Skeletal muscle satellite cell (primary cell): ENCODE data around the gene C2.

Experiments used
- H3K27me3 ChIP-seq: 2 replicates; pipeline ENCODE4 v1.7.0; 2013; ENCODE audit warnings: low read length; ENCODE audit not compliant: control insufficient read depth, insufficient read depth
- H3K36me3 ChIP-seq: 2 replicates; pipeline ENCODE4 v1.7.0; 2013; ENCODE audit warnings: mild to moderate bottlenecking, control low read depth, low read length; ENCODE audit not compliant: insufficient read depth
- H3K4me1 ChIP-seq: 2 replicates; pipeline ENCODE4 v1.7.0; 2013; ENCODE audit warnings: low read length; ENCODE audit not compliant: control insufficient read depth, insufficient read depth
- H3K4me2 ChIP-seq: 2 replicates; pipeline ENCODE4 v1.7.0; 2013; ENCODE audit warnings: mild to moderate bottlenecking, low read length
- H3K4me3 ChIP-seq: 2 replicates; pipeline ENCODE4 v1.7.0; 2013; ENCODE audit warnings: low read length
- H3K9ac ChIP-seq: 2 replicates; pipeline ENCODE4 v1.7.0; 2013; ENCODE audit warnings: mild to moderate bottlenecking, low read depth, low read length, moderate library complexity
- H3K9me3 ChIP-seq: replicated peaks from 2 replicates; pipeline ENCODE4 v1.7.0; 2013; ENCODE audit warnings: mild to moderate bottlenecking, control low read depth, low read length

The C2 gene

GRCh38 chr6:31965700-31966099 lies 38.2 kb downstream of the C2 start:
- Histone ChIP-seq H3K36me3 (peaks cover 80% of the 10 kb centered on the region), H3K9me3 (no peaks in the 10 kb centered on the region), H3K9ac (no peak overlapping the region), H3K27me3 (no peaks in the 10 kb centered on the region), H3K4me3 (no peak overlapping the region), H3K4me1 (peaks cover 10% of the 10 kb centered on the region), H3K4me2 (no peak overlapping the region)

GRCh38 chr6:31966506-31966905 lies 39.0 kb downstream of the C2 start:
- Histone ChIP-seq H3K9me3 (no peaks in the 10 kb centered on the region), H3K36me3 (peaks cover 72% of the 10 kb centered on the region), H3K4me3 (no peak overlapping the region), H3K9ac (no peak overlapping the region), H3K27me3 (no peaks in the 10 kb centered on the region), H3K4me1 (peaks cover 19% of the 10 kb centered on the region), H3K4me2 (no peak overlapping the region)

GRCh38 chr6:31966997-31967925 lies 39.7 kb downstream of the C2 start:
- no peaks in the 10 kb centered on the region for H3K27me3 ChIP-seq
- peaks cover 65% of the 10 kb centered on the region for H3K36me3 ChIP-seq
- no peak overlapping the region for H3K4me2 ChIP-seq
- no peak overlapping the region for H3K4me3 ChIP-seq
- no peaks in the 10 kb centered on the region for H3K9me3 ChIP-seq
- peaks cover 19% of the 10 kb centered on the region for H3K4me1 ChIP-seq
- no peak overlapping the region for H3K9ac ChIP-seq

- H3K4me2 ChIP-seq, result no peak overlapping the region
- H3K4me3 ChIP-seq, result no peak overlapping the region
- peaks cover 58% of the 10 kb centered on the region for H3K36me3 ChIP-seq
- H3K4me1 ChIP-seq, result peaks cover 21% of the 10 kb centered on the region
- H3K27me3 ChIP-seq, result no peaks in the 10 kb centered on the region
- H3K9me3 ChIP-seq, result no peaks in the 10 kb centered on the region
- H3K9ac ChIP-seq, result no peak overlapping the region
Observed at GRCh38 chr6:31967926-31968320, 40.4 kb downstream of the C2 start.

- H3K4me1 ChIP-seq, result peaks cover 25% of the 10 kb centered on the region
- H3K4me2 ChIP-seq, result no peak overlapping the region
- no peak overlapping the region for H3K4me3 ChIP-seq
- no peaks in the 10 kb centered on the region for H3K9me3 ChIP-seq
- H3K27me3 ChIP-seq, result no peaks in the 10 kb centered on the region
- no peak overlapping the region for H3K9ac ChIP-seq
- peaks cover 57% of the 10 kb centered on the region for H3K36me3 ChIP-seq
Observed at GRCh38 chr6:31968326-31968725, 40.8 kb downstream of the C2 start.

- H3K9ac ChIP-seq, result no peak overlapping the region
- no peaks in the 10 kb centered on the region for H3K9me3 ChIP-seq
- no peak overlapping the region for H3K4me3 ChIP-seq
- H3K4me1 ChIP-seq, result peaks cover 28% of the 10 kb centered on the region
- H3K4me2 ChIP-seq, result no peak overlapping the region
- no peaks in the 10 kb centered on the region for H3K27me3 ChIP-seq
- H3K36me3 ChIP-seq, result peaks cover 49% of the 10 kb centered on the region
Observed at GRCh38 chr6:31968791-31969711, 41.5 kb downstream of the C2 start.

GRCh38 chr6:31969712-31970603 lies 42.4 kb downstream of the C2 start:
- no peaks in the 10 kb centered on the region for H3K9me3 ChIP-seq
- peak overlapping the region; percentile 93 for H3K9ac ChIP-seq
- peak overlapping the region; percentile 91 for H3K4me3 ChIP-seq
- H3K27me3 ChIP-seq, result no peaks in the 10 kb centered on the region
- H3K4me1 ChIP-seq, result peaks cover 28% of the 10 kb centered on the region
- peaks cover 44% of the 10 kb centered on the region for H3K36me3 ChIP-seq
- peak overlapping the region; percentile 95 for H3K4me2 ChIP-seq

- H3K4me2 ChIP-seq, result peak overlapping the region; percentile 95
- H3K27me3 ChIP-seq, result no peaks in the 10 kb centered on the region
- H3K36me3 ChIP-seq, result peaks cover 44% of the 10 kb centered on the region
- H3K9me3 ChIP-seq, result no peaks in the 10 kb centered on the region
- H3K4me1 ChIP-seq, result peaks cover 28% of the 10 kb centered on the region
- H3K4me3 ChIP-seq, result peak overlapping the region; percentile 91
- peak overlapping the region; percentile 93 for H3K9ac ChIP-seq
Observed at GRCh38 chr6:31970604-31971271, 43.2 kb downstream of the C2 start.

- no peaks in the 10 kb centered on the region for H3K27me3 ChIP-seq
- peak overlapping the region; percentile 93 for H3K9ac ChIP-seq
- peaks cover 28% of the 10 kb centered on the region for H3K4me1 ChIP-seq
- H3K4me2 ChIP-seq, result peak overlapping the region; percentile 95
- H3K9me3 ChIP-seq, result no peaks in the 10 kb centered on the region
- H3K36me3 ChIP-seq, result peaks cover 38% of the 10 kb centered on the region
- peak overlapping the region; percentile 91 for H3K4me3 ChIP-seq
Observed at GRCh38 chr6:31971279-31971992, 43.9 kb downstream of the C2 start.
